HepG2 (cell line): ENCODE results near the gene TBC1D10A. TPM values are rescaled to one million over a fixed set of nuclear protein-coding genes. Genes with fewer than 3 reads are reported as not detected.

Experiments
- ATAC-seq: fragments of 200-7000 bp; cut with Tn5 transposase; 3 replicates; pipeline ENCODE4 v1.9.1; 2020; ENCODE audit warnings: mild to moderate bottlenecking, moderate library complexity
- BruUV-seq: library from RNA; stranded (reverse); fragments of 400-500 nt; replicated peaks from 2 replicates; lab custom pipeline; 2021; lab: Mats Ljungman, UMichigan
- CTCF ChIA-PET: fragments of 300-600 bp; formaldehyde crosslinking; extraction: SDS; loops from one replicate; lab custom pipeline; 2021; ENCODE audit warnings: low total read pairs, inconsistent platforms, low intra/inter-chr PET ratio; lab: Yijun Ruan, JAX
- POLR2A ChIA-PET: fragments of 350-600 bp; sonication (Branson Sonifier 250); formaldehyde crosslinking; loops from one replicate; lab custom pipeline; 2020; ENCODE audit warnings: antibody characterized with exemption, inconsistent platforms; lab: Yijun Ruan, JAX
- DNase-seq: peaks from one replicate; pipeline ENCODE4 v3.0.0-alpha.2; 2015; ENCODE audit warnings: low spot score
- FAIRE-seq: peaks from 3 replicates; lab custom pipeline; 2011; peaks lifted over from hg19 to GRCh38; lab: Jason Lieb, UNC
- H2AFZ ChIP-seq: one replicate; pipeline ENCODE4 v1.6.1; 2011; ENCODE audit warnings: low read length, inconsistent platforms
- H3K27ac ChIP-seq: fragments of 300-600 bp; 3 replicates; pipeline ENCODE4 v1.8.0; 2011; ENCODE audit warnings: mixed run types, mild to moderate bottlenecking, mixed read lengths, low read length, inconsistent platforms; ENCODE audit not compliant: insufficient read depth; ENCODE audit errors: extremely low read length
- H3K27me3 ChIP-seq, 2 experiments: fragments of 200-600 bp in 1 of 2; 2 replicates in 1 of 2; 3 replicates in 1 of 2; pipeline versions ENCODE4 v1.6.0 to v1.8.0; 2011; ENCODE audit warnings: low read length in 2 of 2, mild to moderate bottlenecking in 2 of 2, moderate library complexity in 2 of 2, inconsistent platforms in 1 of 2; ENCODE audit not compliant: insufficient read depth in 2 of 2, control insufficient read depth in 1 of 2
- H3K36me3 ChIP-seq, 2 experiments: fragments of 200-600 bp in 1 of 2; replicated peaks in 1 of 2; 2 replicates in 1 of 2; 3 replicates in 1 of 2; pipeline versions ENCODE4 v1.5.1 to v1.8.0; 2011; ENCODE audit warnings: low read length in 2 of 2, inconsistent platforms in 1 of 2; ENCODE audit not compliant: insufficient read depth in 2 of 2, control insufficient read depth in 1 of 2
- H3K4me1 ChIP-seq: 2 replicates; pipeline ENCODE4 v1.5.1; 2012; ENCODE audit warnings: low read length, inconsistent platforms; ENCODE audit not compliant: insufficient read depth
- H3K4me2 ChIP-seq: 2 replicates; pipeline ENCODE4 v1.6.0; 2011; ENCODE audit warnings: low read depth, low read length, inconsistent platforms
- H3K4me3 ChIP-seq, 3 experiments: fragments of 200-600 bp in 1 of 3; sonication (generic), shearing (Covaris generic) in 1 of 3; replicated peaks in 1 of 3; 2 replicates each; pipeline ENCODE4 v1.5.1; 2011 to 2016; ENCODE audit warnings: low read length in 3 of 3, inconsistent platforms in 2 of 3, low read depth in 2 of 3, mild to moderate bottlenecking in 2 of 3, control low read depth in 1 of 3, mixed read lengths in 1 of 3; ENCODE audit not compliant: insufficient read depth in 1 of 3
- H3K79me2 ChIP-seq: one replicate; pipeline ENCODE4 v1.6.1; 2011; ENCODE audit warnings: low read length, inconsistent platforms; ENCODE audit not compliant: insufficient read depth
- H3K9ac ChIP-seq: 2 replicates; pipeline ENCODE4 v1.6.0; 2011; ENCODE audit warnings: mild to moderate bottlenecking, low read depth, low read length, inconsistent platforms; ENCODE audit not compliant: insufficient read depth
- H3K9me3 ChIP-seq: 2 replicates; pipeline ENCODE4 v1.5.1; 2012; ENCODE audit warnings: mild to moderate bottlenecking, low read length
- H4K20me1 ChIP-seq: 2 replicates; pipeline ENCODE4 v1.6.0; 2011; ENCODE audit warnings: inconsistent platforms, mild to moderate bottlenecking, low read length, moderate library complexity; ENCODE audit not compliant: insufficient read depth
- NCOA5 ChIP-seq: sonication (generic); formaldehyde crosslinking; IDR thresholded peaks from 2 replicates; pipeline ENCODE4 v1.4.0; 2020; ENCODE audit warnings: missing genetic modification reagents
- SP2 ChIP-seq: sonication (generic); formaldehyde crosslinking; IDR thresholded peaks from 2 replicates; pipeline ENCODE4 v1.5.1; 2020; ENCODE audit warnings: mild to moderate bottlenecking, missing genetic modification reagents
- ZFX ChIP-seq: sonication (generic); formaldehyde crosslinking; IDR thresholded peaks from 2 replicates; pipeline ENCODE4 v1.4.0; 2020; ENCODE audit warnings: mild to moderate bottlenecking, low read depth, missing genetic modification reagents, moderate library complexity
- ZNF224 ChIP-seq: sonication (generic); formaldehyde crosslinking; IDR thresholded peaks from 2 replicates; pipeline ENCODE4 v1.5.0; 2020; ENCODE audit warnings: mild to moderate bottlenecking, missing genetic modification reagents
- ZNF383 ChIP-seq: sonication (generic); formaldehyde crosslinking; IDR thresholded peaks from 2 replicates; pipeline ENCODE4 v1.4.0; 2020; ENCODE audit warnings: missing genetic modification reagents, mild to moderate bottlenecking, borderline replicate concordance
- ZNF556 ChIP-seq: sonication (generic); formaldehyde crosslinking; IDR thresholded peaks from 2 replicates; pipeline ENCODE4 v1.4.0; 2020; ENCODE audit warnings: mild to moderate bottlenecking, missing genetic modification reagents, borderline replicate concordance
- WGBS: methylation state at CpG from one replicate; pipeline ENCODE4 v1.1.6; 2017; ENCODE audit warnings: low lambda C conversion rate; 5-methylcytosine and 5-hydroxymethylcytosine counted together
- in situ Hi-C: cut with HindIII; loops from 2 replicates; pipeline ENCODE4 v1.10.0; 2017; ENCODE audit warnings: low pct_unique_long_range_greater_than_20kb; ENCODE audit not compliant: extremely low pct_ligation_motif_present
- intact Hi-C: fragments of 100-400 bp; cut with micrococcal nuclease; formaldehyde crosslinking; loops from one replicate; pipeline ENCODE4 v1.10.0; 2022; ENCODE audit not compliant: unreplicated experiment
- polyA plus RNA-seq, 8 experiments: library from polyadenylated mRNA; depleted of rRNA in 3 of 8; stranded (reverse) in 7 of 8; unstranded in 1 of 8; fragments of >200 nt; fragmentation: Illumina TruSeq in 4 of 8; extraction: Trizol in 4 of 8; gene quantifications; 2 replicates each; pipeline versions ENCODE4 v1.2.1 to v1.2.3, GENCODE V29; 2011 to 2016; ENCODE audit warnings: low read depth in 4 of 8, missing spikeins in 1 of 8, mixed read lengths in 1 of 8; ENCODE audit not compliant: insufficient read depth in 1 of 8
- total RNA-seq, 5 experiments: library from RNA; depleted of rRNA; stranded (reverse); fragments of >200 nt; fragmentation: Illumina TruSeq; extraction: Trizol; gene quantifications; 2 replicates each; pipeline ENCODE4 v1.2.3, GENCODE V29; 2016; ENCODE audit warnings: low read depth in 1 of 5
- TF ChIP-seq, protein P1 (sequence below): sonication (generic); formaldehyde crosslinking; IDR thresholded peaks from 2 replicates; pipeline ENCODE4 v1.8.1; 2022; ENCODE audit warnings: low read depth, mild to moderate bottlenecking, missing genetic modification reagents
- TF ChIP-seq, protein P2 (sequence below): sonication (generic); formaldehyde crosslinking; IDR thresholded peaks from 2 replicates; pipeline ENCODE4 v1.4.0; 2020; ENCODE audit warnings: missing genetic modification reagents
- TF ChIP-seq, protein P3 (sequence below): sonication (generic); formaldehyde crosslinking; IDR thresholded peaks from 2 replicates; pipeline ENCODE4 v1.4.0; 2020; ENCODE audit warnings: low read depth, mild to moderate bottlenecking, missing genetic modification reagents

The TBC1D10A gene
- total and polyA plus RNA-seq, 2 of the 13 experiments (the other 11 are each of a cell fraction or from before 2014, with no cell fraction given): 4.2 to 4.9 TPM

DNA sequence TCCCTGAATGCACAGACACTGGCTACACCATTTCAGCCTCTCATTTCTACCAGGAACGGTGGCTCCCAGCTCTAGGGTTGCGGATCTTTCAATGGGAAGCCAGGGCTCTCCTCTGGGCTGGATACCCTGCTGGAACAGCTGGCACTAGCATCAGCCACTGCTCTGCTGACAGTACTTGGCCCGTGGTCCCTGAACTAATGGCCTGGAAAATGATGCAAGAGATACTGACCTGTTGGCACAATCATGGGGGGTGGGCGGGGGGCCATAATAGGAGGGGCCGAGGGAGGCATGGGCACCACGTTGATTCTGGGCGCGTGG, 10.7 kb upstream of the TBC1D10A start:
- no peaks in the 10 kb centered on the region for H3K9me3 ChIP-seq
- H3K4me2 ChIP-seq: no peak overlapping the region
- no peaks in the 10 kb centered on the region for H3K79me2 ChIP-seq
- no peak for ATAC-seq
- in situ Hi-C loops: no loop called here
- no peaks in the 10 kb centered on the region; the same call in 1 of the 2 replicates for H4K20me1 ChIP-seq
- H3K4me3 ChIP-seq: no peak overlapping the region
- ChIA-PET POLR2A (interaction anchor here (0.6 to 2.3 kb wide), 2 partner anchors 11 to 500 kb away, joined by 3 to 11 read pairs; partner anchors contain the start of genes ASCC2 and TBC1D10A), CTCF (no interaction called here)
- H3K4me1 ChIP-seq: peaks cover 26% of the 10 kb centered on the region
- WGBS: 98% methylated on average over 6 of the region's 8 CpGs
- H3K27ac ChIP-seq: no peak overlapping the region
- TF ChIP-seq ZNF556 (CRISPR knock-in tag) (no peak), ZNF224 (no peak)
- TF ChIP-seq, protein P1, sequence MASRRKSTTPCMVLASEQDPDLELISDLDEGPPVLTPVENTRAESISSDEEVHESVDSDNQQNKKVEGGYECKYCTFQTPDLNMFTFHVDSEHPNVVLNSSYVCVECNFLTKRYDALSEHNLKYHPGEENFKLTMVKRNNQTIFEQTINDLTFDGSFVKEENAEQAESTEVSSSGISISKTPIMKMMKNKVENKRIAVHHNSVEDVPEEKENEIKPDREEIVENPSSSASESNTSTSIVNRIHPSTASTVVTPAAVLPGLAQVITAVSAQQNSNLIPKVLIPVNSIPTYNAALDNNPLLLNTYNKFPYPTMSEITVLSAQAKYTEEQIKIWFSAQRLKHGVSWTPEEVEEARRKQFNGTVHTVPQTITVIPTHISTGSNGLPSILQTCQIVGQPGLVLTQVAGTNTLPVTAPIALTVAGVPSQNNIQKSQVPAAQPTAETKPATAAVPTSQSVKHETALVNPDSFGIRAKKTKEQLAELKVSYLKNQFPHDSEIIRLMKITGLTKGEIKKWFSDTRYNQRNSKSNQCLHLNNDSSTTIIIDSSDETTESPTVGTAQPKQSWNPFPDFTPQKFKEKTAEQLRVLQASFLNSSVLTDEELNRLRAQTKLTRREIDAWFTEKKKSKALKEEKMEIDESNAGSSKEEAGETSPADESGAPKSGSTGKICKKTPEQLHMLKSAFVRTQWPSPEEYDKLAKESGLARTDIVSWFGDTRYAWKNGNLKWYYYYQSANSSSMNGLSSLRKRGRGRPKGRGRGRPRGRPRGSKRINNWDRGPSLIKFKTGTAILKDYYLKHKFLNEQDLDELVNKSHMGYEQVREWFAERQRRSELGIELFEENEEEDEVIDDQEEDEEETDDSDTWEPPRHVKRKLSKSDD (CRISPR knock-in tag): no peak
- TF ChIP-seq, all 625 proteins: peak for 0
- intact Hi-C loops: no loop called here
- H3K27me3 ChIP-seq: no peaks in the 10 kb centered on the region
- BruUV-seq: no TSS peak
- FAIRE-seq (no peak), DNase-seq (no peak)
- H2AFZ ChIP-seq: no peak overlapping the region
- no peak overlapping the region for H3K9ac ChIP-seq
- H3K36me3 ChIP-seq: peaks cover 52 to 94% of the 10 kb centered on the region in 2 experiments

DNA sequence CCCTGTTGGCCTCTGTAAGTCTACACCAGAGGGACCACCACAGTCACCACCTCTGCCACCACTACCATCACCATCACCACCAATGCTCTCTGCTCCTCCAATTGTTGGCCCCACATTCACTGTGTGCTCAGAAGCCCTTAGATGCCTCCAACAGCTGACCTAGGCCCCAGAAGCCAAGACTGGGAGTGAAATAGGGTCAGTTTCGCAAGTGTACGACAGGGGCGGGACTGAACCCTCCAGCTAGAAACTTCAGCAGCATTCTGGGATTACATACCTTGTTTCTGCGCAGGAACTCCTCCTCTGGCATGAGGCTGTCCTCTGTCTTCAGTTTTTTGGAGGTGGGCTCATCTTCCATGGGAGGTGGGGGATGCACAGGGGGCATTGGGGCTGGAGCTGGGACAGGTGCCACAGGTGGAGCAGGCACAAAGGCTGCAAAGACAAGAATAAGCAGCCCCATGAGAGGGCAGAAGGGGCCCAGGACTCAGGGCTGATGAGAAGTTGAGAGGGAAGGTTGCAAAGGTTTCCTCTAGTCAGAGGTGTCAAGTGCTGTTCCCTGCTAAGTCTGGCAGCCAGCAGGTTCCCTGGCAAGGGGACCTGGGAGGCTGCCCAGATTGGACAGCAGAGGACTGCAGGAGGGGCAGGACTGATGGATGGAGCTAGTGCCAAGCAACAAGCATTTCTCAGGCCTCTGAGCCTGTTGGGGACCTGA, 10.2 kb upstream of the TBC1D10A start:
- intact Hi-C loops: no loop called here
- Histone ChIP-seq H3K4me3 (no peak overlapping the region), H3K27me3 (no peaks in the 10 kb centered on the region), H3K27ac (no peak overlapping the region), H3K4me2 (no peak overlapping the region), H3K79me2 (no peaks in the 10 kb centered on the region), H3K4me1 (peaks cover 20% of the 10 kb centered on the region), H3K9ac (no peak overlapping the region), H2AFZ (no peak overlapping the region), H4K20me1 (no peaks in the 10 kb centered on the region; the same call in 1 of the 2 replicates), H3K9me3 (no peaks in the 10 kb centered on the region), H3K36me3 (peaks cover 49 to 89% of the 10 kb centered on the region in 2 experiments)
- ChIA-PET POLR2A (interaction anchor here (0.6 to 2.3 kb wide), 3 partner anchors 10 to 499 kb away, joined by 3 to 11 read pairs (median 4); partner anchors contain the start of genes ASCC2, CCDC157, SF3A1 and TBC1D10A), CTCF (no interaction called here)
- FAIRE-seq: no peak
- in situ Hi-C loops: no loop called here
- no peak for DNase-seq
- no TSS peak for BruUV-seq
- no peak for ATAC-seq
- 97% methylated on average over 4 of the region's 4 CpGs for WGBS
- TF ChIP-seq NCOA5 (CRISPR knock-in tag) (no peak), ZFX (CRISPR knock-in tag) (no peak), ZNF383 (no peak), SP2 (CRISPR knock-in tag) (no peak)
- TF ChIP-seq, protein P2, sequence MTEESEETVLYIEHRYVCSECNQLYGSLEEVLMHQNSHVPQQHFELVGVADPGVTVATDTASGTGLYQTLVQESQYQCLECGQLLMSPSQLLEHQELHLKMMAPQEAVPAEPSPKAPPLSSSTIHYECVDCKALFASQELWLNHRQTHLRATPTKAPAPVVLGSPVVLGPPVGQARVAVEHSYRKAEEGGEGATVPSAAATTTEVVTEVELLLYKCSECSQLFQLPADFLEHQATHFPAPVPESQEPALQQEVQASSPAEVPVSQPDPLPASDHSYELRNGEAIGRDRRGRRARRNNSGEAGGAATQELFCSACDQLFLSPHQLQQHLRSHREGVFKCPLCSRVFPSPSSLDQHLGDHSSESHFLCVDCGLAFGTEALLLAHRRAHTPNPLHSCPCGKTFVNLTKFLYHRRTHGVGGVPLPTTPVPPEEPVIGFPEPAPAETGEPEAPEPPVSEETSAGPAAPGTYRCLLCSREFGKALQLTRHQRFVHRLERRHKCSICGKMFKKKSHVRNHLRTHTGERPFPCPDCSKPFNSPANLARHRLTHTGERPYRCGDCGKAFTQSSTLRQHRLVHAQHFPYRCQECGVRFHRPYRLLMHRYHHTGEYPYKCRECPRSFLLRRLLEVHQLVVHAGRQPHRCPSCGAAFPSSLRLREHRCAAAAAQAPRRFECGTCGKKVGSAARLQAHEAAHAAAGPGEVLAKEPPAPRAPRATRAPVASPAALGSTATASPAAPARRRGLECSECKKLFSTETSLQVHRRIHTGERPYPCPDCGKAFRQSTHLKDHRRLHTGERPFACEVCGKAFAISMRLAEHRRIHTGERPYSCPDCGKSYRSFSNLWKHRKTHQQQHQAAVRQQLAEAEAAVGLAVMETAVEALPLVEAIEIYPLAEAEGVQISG (CRISPR knock-in tag): no peak
- TF ChIP-seq, protein P3, sequence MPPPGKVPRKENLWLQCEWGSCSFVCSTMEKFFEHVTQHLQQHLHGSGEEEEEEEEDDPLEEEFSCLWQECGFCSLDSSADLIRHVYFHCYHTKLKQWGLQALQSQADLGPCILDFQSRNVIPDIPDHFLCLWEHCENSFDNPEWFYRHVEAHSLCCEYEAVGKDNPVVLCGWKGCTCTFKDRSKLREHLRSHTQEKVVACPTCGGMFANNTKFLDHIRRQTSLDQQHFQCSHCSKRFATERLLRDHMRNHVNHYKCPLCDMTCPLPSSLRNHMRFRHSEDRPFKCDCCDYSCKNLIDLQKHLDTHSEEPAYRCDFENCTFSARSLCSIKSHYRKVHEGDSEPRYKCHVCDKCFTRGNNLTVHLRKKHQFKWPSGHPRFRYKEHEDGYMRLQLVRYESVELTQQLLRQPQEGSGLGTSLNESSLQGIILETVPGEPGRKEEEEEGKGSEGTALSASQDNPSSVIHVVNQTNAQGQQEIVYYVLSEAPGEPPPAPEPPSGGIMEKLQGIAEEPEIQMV: no peak
